NOMO-1 (cell line): ENCODE measurements around the gene CD82.
"Not testable (repeated sequence)": the region's sequence is repeated elsewhere in the genome, so short reads cannot be mapped to it uniquely, and the experiment has no call there.

Experiments
- DNase-seq, 2 experiments: peaks; one replicate each; lab custom pipeline; 2025; ENCODE audit not compliant: unreplicated experiment in 2 of 2; lab: John Stamatoyannopoulos, UW

The CD82 gene

DNA sequence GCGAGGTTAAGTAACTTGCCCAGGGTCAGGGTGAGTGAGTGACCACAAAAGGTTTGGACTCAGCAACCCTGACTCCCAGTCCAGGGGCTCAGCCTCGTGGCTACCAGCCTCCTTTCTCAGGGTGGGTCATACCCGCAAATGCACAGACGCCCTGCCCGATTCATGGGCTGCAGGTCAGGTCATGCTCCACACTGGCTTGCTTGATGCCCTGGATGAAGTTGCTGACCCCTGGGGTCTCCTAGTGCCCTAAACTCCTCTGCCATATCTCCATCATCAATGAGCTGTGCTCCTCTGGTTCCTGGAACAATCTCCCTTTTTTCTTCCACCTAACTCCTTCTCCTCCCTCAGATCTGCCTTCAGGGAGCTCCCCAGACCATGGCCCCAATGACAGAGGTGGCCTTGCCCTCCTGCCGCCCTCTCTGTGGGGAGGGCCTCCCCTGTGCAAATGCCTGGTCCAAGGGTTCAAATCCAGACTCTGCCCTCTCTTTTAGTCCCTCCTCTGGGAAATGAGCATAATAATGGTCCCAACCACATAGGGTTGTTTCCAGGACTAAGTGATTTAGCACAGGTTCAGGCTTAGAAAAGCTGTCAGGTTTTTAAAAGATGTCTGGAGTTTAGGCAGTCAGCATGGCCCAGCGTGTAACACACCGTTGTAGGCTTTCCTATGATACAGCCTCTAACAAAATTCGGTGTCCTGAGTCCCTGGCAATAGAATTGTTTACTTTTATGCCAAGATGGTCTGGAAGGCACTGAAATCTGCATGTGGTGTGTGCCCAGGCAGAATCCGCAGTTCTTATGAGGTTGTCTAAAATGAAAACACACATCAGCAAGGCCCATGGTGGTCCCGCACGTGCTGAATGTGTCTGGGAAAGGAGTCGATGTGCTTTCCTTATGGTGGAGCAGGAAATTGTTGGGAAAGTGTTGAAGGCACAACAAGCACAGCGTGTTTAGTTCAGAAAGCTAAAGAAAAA lies 63.6 kb downstream of the CD82 start:
- no peak for DNase-seq

DNA sequence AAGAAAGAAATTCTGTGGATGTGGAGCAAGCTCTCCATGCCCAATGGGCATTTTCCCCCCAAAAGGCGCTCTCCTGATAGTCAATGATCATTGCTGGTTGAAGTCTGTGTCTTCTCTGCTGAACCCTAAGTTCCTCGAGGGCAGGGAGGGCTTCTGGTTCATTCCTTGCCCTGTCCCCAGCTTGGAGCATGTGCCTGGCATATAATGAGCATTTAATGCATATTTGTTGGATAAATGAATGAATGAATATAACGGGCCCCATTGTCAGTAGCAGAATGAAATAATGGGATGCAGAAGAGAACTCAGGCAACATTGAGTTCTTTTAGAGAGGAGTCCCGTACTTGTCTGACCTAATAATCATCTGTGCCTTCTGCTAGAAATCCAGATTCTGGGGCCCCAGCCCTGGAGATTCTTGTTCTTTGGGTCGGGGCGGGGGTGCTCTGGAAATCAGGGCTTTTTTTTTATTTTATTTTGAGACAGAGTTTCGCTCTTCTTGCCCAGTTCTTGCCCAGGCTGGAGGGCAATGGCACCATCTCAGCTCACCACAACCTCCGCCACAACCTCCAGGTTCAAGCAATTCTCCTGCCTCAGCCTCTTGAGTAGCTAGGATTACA lies 64.4 kb downstream of the CD82 start:
- DNase-seq = no peak

DNA sequence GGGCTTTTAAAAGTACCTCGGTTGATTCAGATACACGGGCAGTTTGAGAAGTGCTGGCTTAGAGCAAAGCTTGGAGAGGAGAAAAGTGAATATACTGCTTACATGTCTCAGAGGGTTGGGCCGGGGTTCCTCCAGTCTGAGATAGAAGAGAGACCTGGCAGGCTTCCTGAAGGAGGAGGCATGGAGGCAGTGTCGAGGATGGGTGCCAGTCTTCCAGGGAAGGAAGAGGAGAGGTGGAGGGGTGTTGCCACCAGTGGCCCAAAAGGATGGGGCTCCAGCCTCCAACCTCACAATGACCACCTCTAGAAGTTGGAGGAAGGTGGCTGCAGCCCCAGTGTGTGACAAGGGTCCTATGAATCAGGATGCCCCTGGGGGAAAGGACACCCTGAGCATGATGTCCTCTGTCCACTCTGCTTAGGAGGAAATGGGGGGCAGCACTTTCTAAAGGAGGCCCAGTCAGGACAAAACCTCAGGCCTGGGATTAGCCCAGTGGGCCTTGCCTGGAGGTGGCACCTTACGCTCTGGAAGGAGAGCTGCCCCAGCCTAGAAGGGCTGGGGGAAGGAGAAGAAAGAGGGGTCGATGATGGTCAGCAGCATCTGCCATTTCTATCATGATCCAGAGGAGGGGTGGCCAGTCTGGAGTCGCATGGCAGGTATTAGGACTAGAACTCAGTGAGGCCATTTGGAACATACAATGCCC lies 65.2 kb downstream of the CD82 start:
- no peak for DNase-seq

DNA sequence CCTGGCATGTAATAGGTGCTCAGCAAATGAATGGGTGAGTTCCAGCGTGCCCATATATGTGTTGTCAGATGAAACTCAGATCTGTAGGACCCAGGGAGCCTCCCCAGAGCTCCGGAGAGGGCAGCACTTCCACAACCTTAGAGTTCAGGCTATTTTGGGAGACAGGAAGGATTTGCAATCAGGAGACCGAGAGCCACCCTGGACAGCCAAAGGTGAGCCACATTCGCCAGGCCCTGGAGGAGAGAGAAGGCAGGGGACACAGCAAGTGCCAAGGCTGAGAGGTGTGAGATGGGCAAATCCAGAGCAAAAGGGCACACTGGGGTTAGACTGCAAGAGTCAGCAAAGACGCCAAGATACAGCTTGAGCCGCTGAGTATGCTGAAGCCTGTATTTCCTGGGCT lies 66.4 kb downstream of the CD82 start:
- DNase-seq = no peak

DNA sequence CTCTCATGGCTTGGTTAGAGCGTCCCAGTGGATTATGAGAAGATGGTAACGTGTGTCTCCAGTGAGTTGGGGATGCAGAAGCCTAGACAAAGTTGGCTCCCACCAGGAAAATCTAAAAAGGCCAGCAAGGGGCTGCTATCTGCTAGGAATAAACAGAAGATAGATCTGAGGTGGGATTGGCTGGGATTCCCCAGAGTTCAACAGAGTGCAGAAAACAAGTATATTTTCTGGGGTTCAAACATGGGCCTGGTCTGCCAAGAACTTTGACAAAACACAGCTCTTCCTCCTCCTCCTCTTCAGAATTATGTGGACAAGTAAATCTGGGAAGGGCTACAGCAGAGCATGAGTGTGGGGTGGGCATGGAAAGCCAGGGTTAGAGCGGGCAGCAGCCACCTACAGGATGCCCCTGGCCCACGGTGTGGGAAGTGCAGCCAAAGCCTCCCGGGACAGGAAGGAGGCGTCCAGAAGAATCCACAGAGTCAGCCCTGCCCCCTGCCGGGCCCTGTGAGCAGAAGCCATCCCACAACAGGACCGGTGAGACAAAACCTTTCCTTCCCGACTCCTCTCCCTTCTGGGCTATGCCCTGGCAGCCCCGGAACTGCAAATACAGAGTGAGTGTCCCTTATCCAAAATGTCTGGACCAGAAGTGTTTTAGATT lies 67.1 kb downstream of the CD82 start:
- no peak for DNase-seq

DNA sequence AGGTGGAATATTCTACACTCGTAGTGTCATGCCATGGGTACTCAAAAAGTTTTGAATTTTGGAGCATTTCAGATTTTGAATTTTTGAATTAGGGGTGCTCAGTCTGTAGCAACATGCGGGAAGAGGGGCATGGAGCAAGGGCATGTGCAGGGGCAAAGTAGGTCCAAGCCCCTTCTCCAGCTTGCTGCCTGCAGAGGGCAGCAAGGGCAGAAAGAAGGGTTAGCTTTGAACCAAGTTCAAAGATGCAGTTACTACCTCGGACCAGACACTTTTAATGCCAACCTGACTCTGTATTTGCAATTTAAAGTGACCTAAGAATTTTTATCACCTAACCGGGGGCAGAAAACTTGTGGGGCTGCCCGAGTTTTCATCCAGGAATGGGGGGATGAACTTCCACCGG lies 68.2 kb downstream of the CD82 start:
- no peak for DNase-seq

DNA sequence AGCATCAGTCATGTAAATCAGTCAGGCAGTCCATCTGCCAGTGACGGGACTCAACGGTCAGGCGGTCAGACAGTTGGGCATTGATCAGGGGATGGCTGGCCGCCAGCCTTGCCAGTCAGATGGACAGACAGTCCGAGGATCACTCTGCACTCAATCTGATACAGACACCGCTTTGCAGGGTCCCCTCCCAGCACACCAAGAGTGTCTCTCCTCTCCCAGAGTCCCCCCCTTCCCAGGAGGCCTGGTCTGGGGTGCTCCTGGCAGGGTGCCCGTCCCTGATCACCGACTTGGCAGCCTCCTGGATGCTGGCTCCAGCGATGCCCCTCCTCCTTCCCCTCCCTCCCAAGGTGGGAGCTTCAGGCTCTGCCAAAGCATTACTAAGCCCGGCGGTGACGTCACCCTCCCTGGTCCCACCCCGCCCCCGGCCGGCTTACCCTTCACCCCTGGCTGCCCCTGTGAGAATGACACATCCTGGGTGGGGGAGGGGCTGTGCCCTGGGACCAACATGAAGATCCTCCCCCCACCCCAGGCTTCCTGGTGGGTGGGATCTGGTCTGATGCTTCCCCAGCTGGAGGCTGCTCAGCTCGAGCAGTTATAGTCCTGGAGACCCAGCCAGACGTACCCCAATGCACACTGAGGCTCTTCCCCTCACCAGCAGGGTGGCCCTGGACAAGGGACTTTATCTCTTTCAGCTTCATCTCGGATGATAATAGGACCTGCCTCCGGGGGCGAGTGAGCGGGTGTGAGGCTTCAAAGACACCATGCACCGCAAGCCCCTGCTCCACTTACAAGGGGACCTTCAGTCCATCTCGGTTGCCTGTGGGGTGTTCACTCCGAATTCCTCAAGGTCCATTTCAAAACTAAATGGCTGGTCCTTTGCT lies 69.2 kb downstream of the CD82 start:
- DNase-seq = no peak

DNA sequence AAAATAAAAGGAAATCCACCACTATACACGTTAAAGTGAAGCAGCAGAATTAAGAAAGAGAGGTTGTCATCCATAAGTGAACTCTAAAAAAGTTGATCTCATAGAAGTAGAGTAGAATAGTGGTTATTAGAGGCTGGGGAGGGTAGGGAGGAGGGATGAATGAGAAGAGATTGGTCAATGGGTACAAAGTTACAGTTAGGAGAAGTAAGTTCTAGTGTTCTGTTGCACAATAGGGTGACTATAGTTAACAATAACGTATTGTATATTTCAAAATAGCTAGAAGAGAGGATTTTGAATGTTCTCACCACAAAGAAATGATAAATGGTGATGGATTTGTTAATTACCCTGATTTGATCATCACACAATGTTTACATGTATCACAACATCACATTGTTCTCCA lies 72.0 kb downstream of the CD82 start:
- DNase-seq = peak; percentile 36 to 90

DNA sequence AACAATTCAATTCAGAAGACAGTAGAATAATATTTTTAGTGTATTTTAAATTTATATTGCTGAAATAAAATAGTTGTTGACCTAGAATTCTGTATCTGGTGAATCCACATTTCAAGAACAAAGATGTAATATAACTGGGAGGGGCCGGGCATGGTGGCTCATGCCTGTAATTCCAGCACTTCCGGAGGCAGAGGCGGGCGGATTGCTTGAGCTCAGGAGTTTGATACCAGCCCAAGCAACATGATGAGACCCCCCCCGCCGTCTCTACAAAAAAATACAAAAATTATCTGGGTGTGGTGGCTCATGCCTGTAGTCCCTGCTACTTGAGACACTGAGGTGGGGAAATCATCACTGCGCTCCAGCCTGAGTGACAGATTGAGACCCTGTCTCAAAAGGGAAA lies 72.6 kb downstream of the CD82 start:
- no peak for DNase-seq

DNA sequence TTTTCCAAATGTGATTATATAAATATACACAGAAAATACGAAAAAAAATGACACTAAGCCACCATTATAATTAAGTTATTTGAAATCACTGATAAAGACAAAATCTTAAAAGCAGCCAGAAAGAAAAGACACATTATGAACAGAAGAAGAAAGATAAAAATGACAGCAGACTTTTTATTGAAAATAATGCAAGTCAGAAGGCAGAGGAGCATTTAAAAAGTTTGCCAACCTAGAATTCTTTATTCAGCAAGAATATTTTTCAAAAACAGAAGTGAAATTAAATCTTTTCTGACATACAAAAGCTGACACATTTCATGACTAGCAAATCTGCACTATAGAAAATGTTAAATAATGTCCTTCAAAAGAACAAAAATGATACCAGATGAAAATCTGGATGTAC lies 77.8 kb downstream of the CD82 start:
- no peak for DNase-seq

DNA sequence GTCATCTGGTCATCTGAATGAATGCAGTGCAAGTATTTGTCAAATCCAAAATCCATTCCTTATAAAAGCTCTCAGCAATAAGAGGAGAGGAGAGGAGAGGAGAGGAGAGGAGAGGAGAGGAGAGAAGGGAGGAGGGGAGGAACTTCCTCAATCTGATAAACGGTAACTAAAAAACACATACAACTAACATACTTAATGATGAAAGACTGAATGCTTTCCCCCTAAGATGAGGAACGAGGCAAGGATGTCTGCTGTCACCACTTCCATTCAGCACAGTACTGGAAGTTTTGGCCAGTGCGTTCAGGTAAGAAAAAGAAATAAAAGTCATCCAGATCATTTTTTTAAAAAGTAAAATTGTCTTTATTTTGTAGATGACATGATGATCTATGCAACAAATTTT lies 80.4 kb downstream of the CD82 start:
- peak in 1 of 2 experiments; percentile 49 for DNase-seq

DNA sequence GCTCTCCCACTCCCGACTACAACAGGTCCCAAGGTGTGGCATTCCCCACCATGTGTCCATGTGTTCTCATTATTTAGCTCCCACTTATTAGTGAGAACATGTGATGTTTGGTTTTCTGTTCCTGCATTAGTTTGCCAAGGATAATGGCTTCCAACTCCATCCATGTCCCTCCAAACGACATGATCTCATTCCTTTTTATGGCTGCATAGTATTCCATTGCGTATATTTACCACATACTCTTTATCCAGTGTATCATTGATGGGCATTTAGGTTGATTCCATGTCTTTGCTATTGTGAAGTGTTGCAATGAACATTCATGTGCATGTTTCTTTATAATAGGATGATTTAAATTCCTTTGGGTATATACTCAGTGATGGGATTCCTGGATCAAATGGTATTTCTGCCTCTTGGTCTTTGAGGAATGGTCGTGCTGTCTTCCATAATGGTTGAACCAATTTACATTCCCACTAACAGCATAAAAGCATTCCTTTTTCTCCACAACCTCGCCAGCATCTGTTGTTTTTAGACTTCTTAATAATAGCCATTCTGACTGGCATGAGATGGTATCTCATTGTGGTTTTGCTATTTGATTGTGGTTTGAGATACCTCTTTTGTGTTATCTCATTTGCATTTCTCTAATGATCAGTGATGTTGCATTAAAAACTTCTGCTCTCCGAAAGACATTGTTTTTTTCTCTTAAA lies 81.9 kb downstream of the CD82 start:
- DNase-seq = not testable (repeated sequence)

DNA sequence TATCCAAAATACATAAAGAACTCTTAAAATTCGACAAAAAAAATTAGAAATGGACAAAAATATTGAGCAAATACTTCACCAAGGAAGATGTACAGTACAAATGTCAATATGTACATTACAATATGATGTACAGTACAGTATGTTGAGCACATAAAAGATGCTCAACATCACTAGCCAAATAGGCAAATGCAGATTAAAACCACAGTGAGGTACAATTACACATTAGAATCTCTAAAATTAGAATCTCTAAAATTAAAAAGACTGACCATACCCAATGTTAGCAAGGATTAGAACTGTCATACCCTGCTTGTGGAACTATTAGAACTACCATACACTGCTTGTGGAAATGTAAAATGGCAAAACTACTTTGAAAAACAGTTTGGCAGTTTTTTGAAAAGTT lies 82.6 kb downstream of the CD82 start:
- DNase-seq = no peak

DNA sequence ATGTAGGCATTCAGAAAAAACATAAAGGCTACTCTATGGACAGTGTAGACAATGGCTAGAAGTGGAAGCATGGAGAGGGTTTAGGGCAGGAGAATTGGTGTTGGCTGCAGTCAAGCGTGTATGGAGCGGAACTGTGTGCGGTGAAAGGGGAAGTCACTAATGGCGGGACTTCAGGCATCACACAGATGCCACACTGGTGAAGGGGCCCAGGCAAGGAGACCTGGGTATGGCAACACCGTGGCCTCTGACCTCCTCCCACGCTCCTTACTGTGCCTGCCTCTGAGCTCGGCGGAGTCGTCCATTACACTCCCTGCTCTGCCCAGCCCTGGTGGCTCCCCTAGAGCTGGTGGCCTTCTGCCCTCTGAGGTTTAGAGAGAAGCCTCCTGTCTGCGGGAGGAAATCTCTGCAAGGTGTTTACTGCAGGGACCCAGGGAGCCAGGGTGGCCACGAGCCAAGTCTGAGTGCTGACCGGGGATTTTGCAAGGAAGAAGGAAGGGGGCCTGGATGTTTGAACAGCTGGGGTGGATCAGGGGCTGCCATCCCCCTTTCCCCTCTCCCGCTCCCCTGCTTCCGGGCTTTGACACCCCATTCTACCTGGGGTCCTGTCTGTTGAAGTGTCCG lies 86.2 kb downstream of the CD82 start:
- DNase-seq = no peak

DNA sequence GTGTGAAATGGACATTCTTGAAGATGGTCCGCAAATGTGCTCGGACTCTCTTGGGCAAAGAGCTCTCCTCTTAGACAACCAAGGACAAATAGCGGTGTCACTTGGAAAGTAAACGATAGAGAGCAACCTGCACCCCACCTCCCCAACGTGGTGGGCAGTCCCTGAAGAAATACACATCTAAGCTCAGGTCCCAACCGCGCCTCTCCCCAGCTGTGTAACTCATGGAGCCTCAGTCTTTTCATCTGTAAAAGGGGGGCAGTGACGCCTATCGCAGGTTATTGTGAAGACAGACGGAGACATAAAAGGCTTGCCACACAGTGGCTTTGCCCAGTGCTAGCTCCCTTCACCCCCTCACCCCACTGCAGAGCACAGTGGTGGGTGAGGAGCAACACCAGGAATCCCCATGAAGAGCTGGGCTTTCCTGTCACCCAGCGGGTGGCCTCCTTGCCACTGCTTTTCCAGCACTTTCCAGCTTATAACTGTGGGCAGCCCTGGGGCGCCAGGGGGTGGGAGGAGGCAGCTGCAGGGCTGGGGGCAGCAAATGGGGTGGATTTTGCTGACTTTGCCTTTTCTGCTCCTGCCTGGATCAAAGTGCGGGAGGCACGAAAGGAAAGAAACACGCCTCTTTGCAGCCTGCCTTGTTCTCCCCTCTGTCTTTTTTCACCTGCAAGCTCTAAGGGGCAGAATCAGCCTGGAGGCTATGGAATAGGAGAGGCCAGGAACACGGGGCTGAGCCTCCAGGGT lies 87.6 kb downstream of the CD82 start:
- no peak for DNase-seq

DNA sequence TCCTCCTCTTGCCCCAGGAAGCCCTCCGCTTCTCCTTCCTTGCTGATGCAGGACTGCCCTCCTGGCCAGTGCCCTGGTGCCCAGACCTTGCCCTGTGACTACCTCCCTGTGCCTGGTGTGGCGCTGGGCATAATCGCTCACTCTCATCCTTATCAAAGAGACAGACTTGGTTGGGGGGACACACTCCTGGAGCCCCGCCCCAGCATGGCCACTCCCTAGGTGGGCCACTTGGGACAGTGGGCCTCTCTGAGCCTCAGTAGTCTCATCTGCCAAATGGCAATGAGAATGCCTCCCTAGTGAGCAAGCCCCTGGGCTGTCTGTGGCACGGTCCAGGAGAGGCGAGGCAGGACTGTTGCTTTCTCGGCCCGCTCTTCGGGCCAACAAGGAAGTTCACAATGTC lies 88.6 kb downstream of the CD82 start:
- no peak for DNase-seq

DNA sequence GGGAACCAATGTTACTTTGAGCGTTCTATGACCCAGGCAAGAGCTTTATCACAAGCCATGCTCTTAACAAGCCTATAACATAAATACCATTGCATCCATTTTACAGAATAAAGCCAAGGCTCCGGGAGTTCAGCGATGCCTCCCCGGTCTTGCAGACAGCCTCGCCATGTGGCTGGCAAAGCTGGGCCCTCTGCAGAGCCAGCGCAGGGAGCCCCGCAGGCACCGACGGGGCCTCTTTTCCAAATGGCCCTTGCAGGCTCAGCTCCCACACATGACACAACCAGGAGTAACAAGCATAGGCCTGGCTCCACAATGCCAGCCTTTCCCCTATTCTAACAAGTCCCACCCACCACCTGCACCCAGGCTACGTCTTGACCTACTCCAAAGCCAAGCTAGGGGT lies 89.1 kb downstream of the CD82 start:
- no peak for DNase-seq

DNA sequence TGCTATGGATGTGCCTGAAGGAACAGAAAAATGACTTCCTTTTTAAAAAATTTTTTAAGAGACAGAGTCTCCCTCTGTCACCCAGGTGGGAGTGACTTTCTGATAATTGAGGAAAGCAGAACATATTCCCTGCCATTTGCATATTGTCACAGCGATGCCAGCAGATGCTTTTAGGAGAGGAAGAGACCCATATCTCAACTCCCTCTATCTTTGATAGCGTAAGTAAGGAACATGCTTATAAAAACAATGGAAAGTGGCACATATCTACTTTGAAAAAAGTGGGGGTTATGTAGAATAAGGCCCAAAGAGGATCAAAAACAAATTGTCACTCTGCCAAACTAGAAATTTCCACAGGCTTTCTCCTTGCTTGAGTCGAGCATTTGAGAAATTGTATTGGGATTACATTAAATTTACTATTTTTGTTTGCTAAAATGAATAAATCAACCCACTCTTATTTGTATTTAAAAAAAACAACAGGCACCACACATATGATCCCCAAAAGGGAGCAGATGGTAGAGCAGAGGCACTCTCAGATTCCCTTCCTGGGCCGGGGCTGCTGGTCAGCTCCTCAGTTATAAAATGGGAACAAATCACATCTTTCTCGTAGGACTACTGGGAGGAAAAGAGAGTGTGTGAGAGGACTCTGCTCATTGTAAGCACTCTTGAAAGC lies 92.5 kb downstream of the CD82 start:
- DNase-seq = no peak
